GM12872 (cell line): ENCODE measurements around the gene ZNF200.

Source experiments
- TF ChIP-seq, protein P1 (sequence below): IDR thresholded peaks from 3 replicates; pipeline ENCODE4 v1.5.1; 2011; ENCODE audit warnings: low read depth, mild to moderate bottlenecking, low read length, moderate library complexity; ENCODE audit not compliant: insufficient read depth

Gene ZNF200

GRCh38 chr16:3274947-3275346, 40.0 kb upstream of the ZNF200 start:
- TF ChIP-seq, protein P1, sequence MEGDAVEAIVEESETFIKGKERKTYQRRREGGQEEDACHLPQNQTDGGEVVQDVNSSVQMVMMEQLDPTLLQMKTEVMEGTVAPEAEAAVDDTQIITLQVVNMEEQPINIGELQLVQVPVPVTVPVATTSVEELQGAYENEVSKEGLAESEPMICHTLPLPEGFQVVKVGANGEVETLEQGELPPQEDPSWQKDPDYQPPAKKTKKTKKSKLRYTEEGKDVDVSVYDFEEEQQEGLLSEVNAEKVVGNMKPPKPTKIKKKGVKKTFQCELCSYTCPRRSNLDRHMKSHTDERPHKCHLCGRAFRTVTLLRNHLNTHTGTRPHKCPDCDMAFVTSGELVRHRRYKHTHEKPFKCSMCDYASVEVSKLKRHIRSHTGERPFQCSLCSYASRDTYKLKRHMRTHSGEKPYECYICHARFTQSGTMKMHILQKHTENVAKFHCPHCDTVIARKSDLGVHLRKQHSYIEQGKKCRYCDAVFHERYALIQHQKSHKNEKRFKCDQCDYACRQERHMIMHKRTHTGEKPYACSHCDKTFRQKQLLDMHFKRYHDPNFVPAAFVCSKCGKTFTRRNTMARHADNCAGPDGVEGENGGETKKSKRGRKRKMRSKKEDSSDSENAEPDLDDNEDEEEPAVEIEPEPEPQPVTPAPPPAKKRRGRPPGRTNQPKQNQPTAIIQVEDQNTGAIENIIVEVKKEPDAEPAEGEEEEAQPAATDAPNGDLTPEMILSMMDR = no peak

DNA sequence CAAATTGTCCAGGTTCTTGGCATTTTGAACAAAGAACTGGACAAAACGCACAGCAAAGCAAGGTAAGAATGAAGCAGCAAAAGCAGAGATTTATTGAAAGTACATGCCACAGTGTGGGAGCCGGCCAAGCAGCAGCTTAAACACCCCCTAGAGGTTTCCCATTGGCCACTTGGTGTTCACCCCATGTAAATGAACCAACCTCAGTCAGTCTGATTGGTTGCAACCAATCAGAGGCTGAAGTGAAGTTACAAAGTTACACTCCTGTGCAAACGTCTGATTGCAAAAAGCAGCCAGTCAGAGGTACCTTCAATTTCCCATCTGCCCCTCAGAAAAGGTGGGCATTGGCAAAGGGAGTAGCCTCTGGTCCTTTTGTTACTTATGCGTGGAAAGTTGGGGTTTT, 39.5 kb upstream of the ZNF200 start:
- TF ChIP-seq, protein P1 = no peak

DNA sequence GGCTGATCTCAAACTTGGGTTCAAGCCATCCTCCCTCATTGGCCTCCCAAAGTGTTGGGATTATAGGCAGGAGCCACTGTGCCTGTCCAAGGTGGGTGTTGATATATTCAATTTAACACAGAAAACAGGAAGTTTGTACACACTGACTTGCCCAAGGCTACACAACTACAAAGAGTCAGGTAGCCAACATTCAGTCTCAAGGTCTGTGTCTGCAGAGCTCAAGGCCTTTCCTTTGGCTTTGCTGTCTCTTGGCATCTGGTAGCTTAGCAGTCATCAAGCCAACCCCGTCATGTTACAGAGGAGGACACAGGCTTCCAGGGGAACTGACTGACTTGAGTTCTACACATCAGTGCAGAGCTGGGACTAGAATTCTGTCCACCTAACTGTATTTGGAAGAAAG, 33.3 kb upstream of the ZNF200 start:
- TF ChIP-seq, protein P1 = no peak

DNA sequence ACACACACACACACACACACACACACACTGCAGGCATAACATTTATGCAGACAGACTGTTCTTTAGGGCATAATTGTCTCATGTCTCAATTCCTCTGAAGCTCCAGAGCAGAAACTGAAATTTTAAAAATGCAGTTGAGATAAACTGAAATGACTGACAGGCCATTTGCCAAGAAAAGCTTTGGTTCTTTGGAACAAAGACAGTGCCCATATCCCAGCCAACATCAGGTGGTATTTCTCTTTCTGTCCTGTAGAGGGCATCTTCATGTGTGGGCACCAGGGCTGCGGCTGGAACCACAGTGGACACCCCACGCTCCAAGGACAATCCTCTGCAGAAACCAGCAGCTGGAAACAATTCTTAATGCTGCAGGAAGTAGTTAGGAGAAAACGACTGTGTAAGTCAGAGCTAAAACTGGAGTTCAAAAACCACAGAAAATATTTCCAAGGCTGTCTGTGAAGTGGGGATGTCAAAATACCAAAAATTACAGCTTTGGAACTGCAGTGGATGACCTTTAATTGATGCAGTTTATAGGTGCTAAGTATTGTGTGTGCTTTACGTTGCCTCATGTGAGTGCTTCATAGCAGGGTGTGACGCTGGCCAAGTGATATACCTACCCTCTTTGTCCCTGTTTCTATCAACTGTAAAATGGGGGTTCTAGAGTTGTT, 32.0 kb upstream of the ZNF200 start:
- TF ChIP-seq, protein P1 = peak; percentile 50

- TF ChIP-seq, protein P1 = peak; percentile 52
These were observed 29.4 kb upstream of the ZNF200 start for GRCh38 chr16:3264137-3265036.

GRCh38 chr16:3262517-3262916, 27.6 kb upstream of the ZNF200 start:
- TF ChIP-seq, protein P1 = no peak

- TF ChIP-seq, protein P1 = no peak
These were observed 24.9 kb upstream of the ZNF200 start for GRCh38 chr16:3259836-3260235.
